B cell (primary cell): ENCODE measurements around the gene RFC5. TPM values are rescaled to one million over a fixed set of nuclear protein-coding genes. Genes with fewer than 3 reads are reported as not detected.

Experiments used
- ATAC-seq: fragments of 200-7000 bp; cut with Tn5 transposase; one replicate; pipeline ENCODE4 v1.10.0; 2021; ENCODE audit warnings: low read depth, mild to moderate bottlenecking, moderate number of reproducible peaks, moderate library complexity
- CTCF ChIA-PET: fragments of 350-600 bp; sonication (Branson Sonifier 250); formaldehyde crosslinking; loops from one replicate; lab custom pipeline; 2021; ENCODE audit warnings: antibody characterized with exemption, inconsistent platforms; lab: Charles Lee
- POLR2A ChIA-PET: fragments of 350-600 bp; sonication (Branson Sonifier 250); formaldehyde crosslinking; loops from one replicate; lab custom pipeline; 2021; ENCODE audit warnings: antibody characterized with exemption; lab: Charles Lee
- DNase-seq: peaks from one replicate; pipeline ENCODE4 v3.0.0; 2013
- H2AFZ ChIP-seq: 2 replicates; pipeline ENCODE4 v1.6.1; 2012; ENCODE audit warnings: mild to moderate bottlenecking, low read depth, low read length; ENCODE audit not compliant: insufficient read depth, poor library complexity, severe bottlenecking
- H3K27ac ChIP-seq, 2 donors: 1 replicate in 1 of 2; 2 replicates in 1 of 2; pipeline ENCODE4 v1.5.1; 2012 to 2013; ENCODE audit warnings: low read length in 2 of 2, mild to moderate bottlenecking in 2 of 2, moderate library complexity in 1 of 2
- H3K27me3 ChIP-seq, 4 experiments: fragments of 200-600 bp in 1 of 4; sonication (generic) in 1 of 4; replicated peaks in 1 of 4; 1 replicate in 2 of 4; 2 replicates in 2 of 4; pipeline versions ENCODE4 v1.6.1 to v1.7.0; 2013 to 2016; ENCODE audit warnings: low read length in 3 of 4, mild to moderate bottlenecking in 2 of 4, mixed read lengths in 1 of 4, moderate library complexity in 1 of 4; ENCODE audit not compliant: insufficient read depth in 4 of 4, control insufficient read depth in 3 of 4; ENCODE audit errors: control extremely low read depth in 1 of 4
- H3K36me3 ChIP-seq, 2 experiments: replicated peaks in 1 of 2; 1 replicate in 1 of 2; 2 replicates in 1 of 2; pipeline versions ENCODE4 v1.6.1 to v1.7.1; 2013; ENCODE audit warnings: low read length in 1 of 2; ENCODE audit not compliant: insufficient read depth in 2 of 2, control insufficient read depth in 1 of 2; ENCODE audit errors: control extremely low read depth in 1 of 2, extremely low read depth in 1 of 2
- H3K4me1 ChIP-seq, 2 donors: fragments of 200-600 bp in 1 of 2; sonication (generic) in 1 of 2; 1 replicate in 1 of 2; 2 replicates in 1 of 2; pipeline versions ENCODE4 v1.5.1 to v1.6.1; 2013 to 2017; ENCODE audit warnings: low read length in 2 of 2; ENCODE audit not compliant: control insufficient read depth in 2 of 2, insufficient read depth in 2 of 2
- H3K4me2 ChIP-seq: replicated peaks from 2 replicates; pipeline ENCODE3; 2012; ENCODE audit warnings: mild to moderate bottlenecking, low read depth, low read length; ENCODE audit not compliant: poor library complexity, severe bottlenecking
- H3K4me3 ChIP-seq, 5 experiments: fragments of 200-600 bp in 1 of 5; sonication (generic) in 1 of 5; 1 replicate in 3 of 5; 2 replicates in 2 of 5; pipeline versions ENCODE4 v1.5.1 to v1.7.0; 2011 to 2016; ENCODE audit warnings: low read length in 4 of 5, mild to moderate bottlenecking in 4 of 5, low read depth in 2 of 5, control low read depth in 1 of 5, moderate library complexity in 1 of 5; ENCODE audit not compliant: insufficient read depth in 1 of 5; ENCODE audit errors: control extremely low read depth in 1 of 5, extremely low read depth in 1 of 5
- H3K79me2 ChIP-seq: fragments of 200-600 bp; sonication (generic); one replicate; pipeline ENCODE4 v1.6.0; 2016; ENCODE audit warnings: low read length; ENCODE audit not compliant: control insufficient read depth, insufficient read depth
- H3K9ac ChIP-seq: fragments of 200-600 bp; sonication (generic); 2 replicates; pipeline ENCODE4 v1.6.1; 2017; ENCODE audit warnings: mild to moderate bottlenecking, low read length, moderate library complexity
- H3K9me3 ChIP-seq, 3 donors: one replicate each; pipeline versions ENCODE4 v1.6.1 to v1.7.1; 2013; ENCODE audit warnings: low read length in 2 of 3; ENCODE audit not compliant: control insufficient read depth in 2 of 3, insufficient read depth in 1 of 3; ENCODE audit errors: control extremely low read depth in 1 of 3
- H4K20me1 ChIP-seq: 2 replicates; pipeline ENCODE4 v1.6.0; 2012; ENCODE audit warnings: mild to moderate bottlenecking, low read length; ENCODE audit not compliant: insufficient read depth, control insufficient read depth, poor library complexity, severe bottlenecking
- H3K27ac Mint-ChIP-seq: one replicate; pipeline ENCODE4 v1.8.0; 2021; ENCODE audit warnings: mixed read lengths
- H3K27me3 Mint-ChIP-seq: one replicate; pipeline ENCODE4 v1.8.0; 2021; ENCODE audit warnings: mixed read lengths
- H3K4me1 Mint-ChIP-seq: one replicate; pipeline ENCODE4 v1.8.0; 2021; ENCODE audit warnings: mixed read lengths
- H3K4me3 Mint-ChIP-seq: one replicate; pipeline ENCODE4 v1.8.0; 2021; ENCODE audit warnings: mixed read lengths
- H3K9me3 Mint-ChIP-seq: one replicate; pipeline ENCODE4 v1.8.0; 2022; ENCODE audit warnings: mixed read lengths; ENCODE audit not compliant: insufficient read depth
- EZH2 ChIP-seq: IDR thresholded peaks from 2 replicates; pipeline ENCODE4 v1.6.1; 2012; ENCODE audit warnings: borderline replicate concordance, low read depth, mild to moderate bottlenecking, moderate library complexity, low read length; ENCODE audit not compliant: insufficient read depth, poor library complexity, severe bottlenecking
- WGBS: methylation state at CpG from one replicate; pipeline ENCODE4 v1.1.5; 2013; ENCODE audit warnings: missing lambda C conversion rate; ENCODE audit not compliant: insufficient coverage; 5-methylcytosine and 5-hydroxymethylcytosine counted together
- intact Hi-C: fragments of 100-400 bp; cut with micrococcal nuclease; formaldehyde crosslinking; loops from one replicate; pipeline ENCODE4 v1.10.0; 2022
- polyA plus RNA-seq: library from polyadenylated mRNA; depleted of rRNA; stranded (reverse); fragments of >200 nt; gene quantifications from 2 replicates; pipeline ENCODE4 v1.2.3, GENCODE V29; 2012
- total RNA-seq, 2 donors: library from RNA; stranded (reverse); fragments of 120-200 nt in 1 of 2; gene quantifications; 1 replicate in 1 of 2; 2 replicates in 1 of 2; pipeline versions ENCODE4 v1.2.3 to v1.2.4, GENCODE V29; 2013 to 2022
- TF ChIP-seq, protein P1 (sequence below): fragments of 200-600 bp; IDR thresholded peaks from one replicate; pipeline ENCODE4 v1.8.0; 2022; ENCODE audit warnings: antibody characterized with exemption, mild to moderate bottlenecking

The RFC5 gene
- total and polyA plus RNA-seq, 2 donors (not counting 1 experiment from before 2014, with no cell fraction given): 22.7 to 23.2 TPM

DNA sequence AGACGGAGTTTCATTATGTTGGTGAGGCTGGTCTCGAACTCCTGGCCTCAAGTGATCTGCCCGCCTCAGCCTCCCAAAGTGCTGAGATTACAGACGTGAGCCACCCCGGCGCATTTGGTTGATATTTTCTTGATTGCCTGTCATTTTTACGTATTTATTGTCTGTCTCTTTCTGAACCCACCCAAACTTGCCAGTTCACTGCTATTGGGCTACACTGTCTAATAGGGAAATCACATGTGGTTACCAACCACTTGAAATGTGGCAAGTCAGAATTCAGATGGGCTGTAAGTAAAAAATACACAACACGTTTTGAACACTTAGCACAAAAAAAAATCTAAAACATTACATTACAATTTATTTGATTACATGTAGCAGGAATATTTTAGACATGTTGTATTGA is 42.4 kb downstream of the RFC5 start:
- peaks cover 13% of the 10 kb centered on the region for H3K79me2 ChIP-seq
- no peaks in the 10 kb centered on the region for H3K27me3 ChIP-seq
- TF ChIP-seq, protein P1, sequence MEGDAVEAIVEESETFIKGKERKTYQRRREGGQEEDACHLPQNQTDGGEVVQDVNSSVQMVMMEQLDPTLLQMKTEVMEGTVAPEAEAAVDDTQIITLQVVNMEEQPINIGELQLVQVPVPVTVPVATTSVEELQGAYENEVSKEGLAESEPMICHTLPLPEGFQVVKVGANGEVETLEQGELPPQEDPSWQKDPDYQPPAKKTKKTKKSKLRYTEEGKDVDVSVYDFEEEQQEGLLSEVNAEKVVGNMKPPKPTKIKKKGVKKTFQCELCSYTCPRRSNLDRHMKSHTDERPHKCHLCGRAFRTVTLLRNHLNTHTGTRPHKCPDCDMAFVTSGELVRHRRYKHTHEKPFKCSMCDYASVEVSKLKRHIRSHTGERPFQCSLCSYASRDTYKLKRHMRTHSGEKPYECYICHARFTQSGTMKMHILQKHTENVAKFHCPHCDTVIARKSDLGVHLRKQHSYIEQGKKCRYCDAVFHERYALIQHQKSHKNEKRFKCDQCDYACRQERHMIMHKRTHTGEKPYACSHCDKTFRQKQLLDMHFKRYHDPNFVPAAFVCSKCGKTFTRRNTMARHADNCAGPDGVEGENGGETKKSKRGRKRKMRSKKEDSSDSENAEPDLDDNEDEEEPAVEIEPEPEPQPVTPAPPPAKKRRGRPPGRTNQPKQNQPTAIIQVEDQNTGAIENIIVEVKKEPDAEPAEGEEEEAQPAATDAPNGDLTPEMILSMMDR: no peak
- no peak for TF ChIP-seq EZH2
- intact Hi-C loops: no loop called here
- no peaks in the 10 kb centered on the region for H4K20me1 ChIP-seq
- WGBS: 95% methylated on average over 4 of the region's 8 CpGs
- no peak overlapping the region for H3K4me2 ChIP-seq
- ATAC-seq (no peak), DNase-seq (no peak)
- Mint-ChIP-seq H3K4me3 (no peak overlapping the region), H3K4me1 (peaks cover 36% of the 10 kb centered on the region), H3K27ac (no peak overlapping the region), H3K9me3 (no peaks in the 10 kb centered on the region), H3K27me3 (no peaks in the 10 kb centered on the region)
- H3K4me3 ChIP-seq: no peak overlapping the region
- no peak overlapping the region for H3K9ac ChIP-seq
- ChIA-PET POLR2A (no interaction called here), CTCF (no interaction called here)
- H3K9me3 ChIP-seq: peaks cover 0 to 4% (median 0%) of the 10 kb centered on the region in 3 donors
- no peak overlapping the region for H3K27ac ChIP-seq
- no peaks in the 10 kb centered on the region for H3K36me3 ChIP-seq
- peaks cover 15 to 21% of the 10 kb centered on the region in 2 donors for H3K4me1 ChIP-seq
- H2AFZ ChIP-seq: no peak overlapping the region

DNA sequence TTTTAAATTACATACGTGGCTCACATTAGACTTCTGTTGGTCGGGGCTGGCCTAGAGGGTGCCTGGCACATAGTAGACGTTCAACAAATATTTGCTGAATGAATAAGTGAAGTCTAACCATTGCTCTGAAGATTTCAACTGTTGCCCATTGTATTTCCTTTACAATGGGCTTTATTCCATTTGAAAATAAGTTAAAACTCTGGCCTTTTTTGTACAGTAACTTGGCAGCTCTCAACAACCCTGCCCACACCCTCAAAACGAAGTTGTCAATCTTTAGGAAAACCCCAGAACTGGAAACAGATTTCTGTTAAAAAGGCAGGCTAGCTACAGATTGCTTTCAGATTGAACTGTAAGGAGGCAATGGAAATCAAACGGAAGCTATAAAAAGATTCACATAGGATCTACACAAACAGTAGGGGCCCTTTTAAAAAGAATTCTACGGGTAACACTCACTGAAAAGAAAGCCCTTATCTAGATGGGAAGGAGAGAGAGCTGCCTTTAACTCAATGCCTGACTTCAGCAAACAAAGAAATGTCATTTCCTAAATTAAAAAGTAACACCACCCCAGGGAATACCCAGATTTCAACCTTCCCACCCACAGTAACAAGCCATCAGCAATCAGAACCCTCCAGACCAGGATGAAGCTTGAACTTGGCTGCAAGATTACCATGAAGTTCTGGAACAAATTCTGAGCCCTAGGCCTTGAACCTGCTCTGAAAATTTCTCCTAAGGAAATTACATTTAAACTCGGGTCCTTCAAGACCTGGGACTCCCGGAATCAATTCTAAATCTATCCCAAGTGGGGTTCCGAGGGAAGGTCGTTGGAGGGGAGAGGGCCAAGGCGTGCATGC is 43.1 kb downstream of the RFC5 start:
- ATAC-seq (no peak), DNase-seq (no peak)
- no peaks in the 10 kb centered on the region for H4K20me1 ChIP-seq
- peaks cover 13% of the 10 kb centered on the region for H3K79me2 ChIP-seq
- ChIA-PET POLR2A (interaction anchor here (0.7 kb wide), 1 partner anchor 316 kb away, joined by 3 read pairs; no protein-coding TSS in a partner anchor), CTCF (interaction anchor here (1.7 kb wide), 1 partner anchor 12 kb away, joined by 3 read pairs; no protein-coding TSS in a partner anchor)
- H3K27me3 ChIP-seq: no peaks in the 10 kb centered on the region
- peaks cover 18 to 26% of the 10 kb centered on the region in 2 donors for H3K4me1 ChIP-seq
- Mint-ChIP-seq H3K4me3 (peak overlapping the region; percentile 80), H3K9me3 (no peaks in the 10 kb centered on the region), H3K4me1 (peaks cover 40% of the 10 kb centered on the region), H3K27ac (peak overlapping the region; percentile 88), H3K27me3 (no peaks in the 10 kb centered on the region)
- H3K9ac ChIP-seq: peak overlapping the region; percentile 71
- H3K9me3 ChIP-seq: peaks cover 0 to 4% (median 0%) of the 10 kb centered on the region in 3 donors
- H3K36me3 ChIP-seq: no peaks in the 10 kb centered on the region
- H3K4me2 ChIP-seq: peak overlapping the region; percentile 76
- no peak for TF ChIP-seq EZH2
- TF ChIP-seq, protein P1: no peak
- peak overlapping the region in 1 of 5 experiments; percentile 64 for H3K4me3 ChIP-seq
- H3K27ac ChIP-seq: peak overlapping the region in 1 of 2 donors; percentile 80
- intact Hi-C loops: loop anchor here (1.0 to 2.0 kb wide), 2 partner anchors 43 to 77 kb away; partner anchors contain the start of genes PEBP1 and RFC5
- peak overlapping the region; percentile 85 for H2AFZ ChIP-seq
- WGBS: 40% methylated on average over 1 of the region's 11 CpGs
